GM12878 (cell line): ENCODE results near the gene ARHGAP44. TPM values are rescaled to one million over a fixed set of nuclear protein-coding genes. Genes with fewer than 3 reads are reported as not detected.

Experiments
- ATAC-seq: fragments of 200-7000 bp; cut with Tn5 transposase; 3 replicates; pipeline ENCODE4 v1.9.1; 2020; ENCODE audit warnings: mild to moderate bottlenecking, moderate library complexity
- BruUV-seq: library from RNA; stranded (reverse); fragments of 400-500 nt; replicated peaks from 2 replicates; lab custom pipeline; 2021; lab: Mats Ljungman, UMichigan
- CTCF ChIA-PET: fragments of 300-600 bp; sonication (Branson Sonifier 250); formaldehyde crosslinking; extraction: SDS; loops from one replicate; lab custom pipeline; 2021; ENCODE audit warnings: inconsistent platforms; lab: Yijun Ruan, JAX
- POLR2A ChIA-PET: fragments of 350-600 bp; formaldehyde crosslinking; extraction: SDS; loops from one replicate; lab custom pipeline; 2021; ENCODE audit warnings: inconsistent platforms; lab: Charles Lee
- RAD21 ChIA-PET: fragments of 300-600 bp; sonication (Branson Sonifier 250); formaldehyde crosslinking; loops from one replicate; lab custom pipeline; 2023; ENCODE audit warnings: antibody characterized with exemption; ENCODE audit not compliant: unreplicated experiment; lab: Charles Lee
- SMC1A ChIA-PET: fragments of 300-600 bp; sonication (Branson Sonifier 250); formaldehyde crosslinking; loops from one replicate; lab custom pipeline; 2023; ENCODE audit not compliant: unreplicated experiment, uncharacterized antibody; lab: Charles Lee
- DNase-seq: peaks from one replicate; pipeline ENCODE4 v3.0.0-alpha.2; 2011; ENCODE audit warnings: low read depth, low spot score
- FAIRE-seq: peaks from 3 replicates; lab custom pipeline; 2011; peaks lifted over from hg19 to GRCh38; lab: Jason Lieb, UNC
- H2AFZ ChIP-seq: 2 replicates; pipeline ENCODE4 v1.6.0; 2011; ENCODE audit warnings: low read depth, low read length, control low read depth; ENCODE audit not compliant: control insufficient read depth
- H3K27ac ChIP-seq: 2 replicates; pipeline ENCODE4 v1.5.1; 2011; ENCODE audit warnings: control low read depth; ENCODE audit not compliant: control insufficient read depth, insufficient read depth
- H3K27me3 ChIP-seq, 2 experiments: replicated peaks in 1 of 2; 2 replicates each; pipeline versions ENCODE4 v1.6.0 to v1.6.1; 2011; ENCODE audit warnings: low read length in 1 of 2; ENCODE audit not compliant: control insufficient read depth in 2 of 2, insufficient read depth in 2 of 2
- H3K36me3 ChIP-seq, 2 experiments: 2 replicates each; pipeline ENCODE4 v1.5.1; 2011; ENCODE audit warnings: low read length in 1 of 2; ENCODE audit not compliant: control insufficient read depth in 2 of 2, insufficient read depth in 2 of 2
- H3K4me1 ChIP-seq: 2 replicates; pipeline ENCODE4 v1.6.1; 2011; ENCODE audit warnings: mild to moderate bottlenecking, low read length, moderate library complexity, mixed read lengths; ENCODE audit not compliant: control insufficient read depth, insufficient read depth
- H3K4me2 ChIP-seq: 2 replicates; pipeline ENCODE4 v1.6.0; 2011; ENCODE audit warnings: control low read depth; ENCODE audit not compliant: control insufficient read depth, insufficient read depth
- H3K4me3 ChIP-seq: fragments of 200-600 bp; sonication (generic); 2 replicates; pipeline ENCODE4 v1.5.1; 2016
- H3K79me2 ChIP-seq: 2 replicates; pipeline ENCODE4 v1.6.0; 2011; ENCODE audit warnings: low read length; ENCODE audit not compliant: control insufficient read depth, insufficient read depth
- H3K9ac ChIP-seq: 2 replicates; pipeline ENCODE4 v1.8.0; 2011; ENCODE audit warnings: low read length, control low read depth, mixed read lengths; ENCODE audit not compliant: control insufficient read depth, insufficient read depth
- H3K9me3 ChIP-seq: replicated peaks from 3 replicates; pipeline ENCODE4 v1.5.1; 2011; ENCODE audit warnings: mild to moderate bottlenecking, low read length; ENCODE audit not compliant: control insufficient read depth, insufficient read depth
- H4K20me1 ChIP-seq: 2 replicates; pipeline ENCODE4 v1.6.0; 2011; ENCODE audit not compliant: control insufficient read depth, insufficient read depth
- BRCA1 ChIP-seq: IDR thresholded peaks from 2 replicates; pipeline ENCODE4 v1.6.1; 2011; ENCODE audit warnings: low read depth, low read length, improper control_type of control experiment
- CHD2 ChIP-seq: IDR thresholded peaks from 2 replicates; pipeline ENCODE4 v1.6.1; 2011; ENCODE audit warnings: low read depth, low read length, improper control_type of control experiment, borderline replicate concordance
- E2F4 ChIP-seq: IDR thresholded peaks from 2 replicates; pipeline ENCODE4 v1.6.1; 2012; ENCODE audit warnings: low read depth, low read length, improper control_type of control experiment
- EGR1 ChIP-seq, 2 experiments: IDR thresholded peaks; 1 replicate in 1 of 2; 2 replicates in 1 of 2; pipeline ENCODE4 v1.6.1; 2011 to 2012; ENCODE audit warnings: low read depth in 2 of 2, low read length in 2 of 2, borderline replicate concordance in 1 of 2, mild to moderate bottlenecking in 1 of 2, moderate library complexity in 1 of 2
- IKZF2 ChIP-seq, 2 experiments: fragments of 450-650 bp; IDR thresholded peaks; 2 replicates each; pipeline ENCODE4 v1.6.1; 2017; ENCODE audit warnings: mild to moderate bottlenecking in 2 of 2, moderate library complexity in 2 of 2
- NFYA ChIP-seq: IDR thresholded peaks from 2 replicates; pipeline ENCODE4 v1.6.1; 2011; ENCODE audit warnings: low read depth, mild to moderate bottlenecking, low read length, improper control_type of control experiment, borderline replicate concordance
- RAD51 ChIP-seq: fragments of 450-650 bp; IDR thresholded peaks from 2 replicates; pipeline ENCODE4 v1.6.1; 2016; ENCODE audit warnings: moderate library complexity, mild to moderate bottlenecking, inconsistent platforms
- SIX5 ChIP-seq: IDR thresholded peaks from 2 replicates; pipeline ENCODE4 v1.6.1; 2011; ENCODE audit warnings: mild to moderate bottlenecking, low read depth, low read length, moderate library complexity; ENCODE audit not compliant: severe bottlenecking
- SMAD5 ChIP-seq: IDR thresholded peaks from 2 replicates; pipeline ENCODE4 v1.6.1; 2016; ENCODE audit warnings: antibody characterized with exemption, low read depth
- STAT3 ChIP-seq: IDR thresholded peaks from 2 replicates; pipeline ENCODE4 v1.6.1; 2011; ENCODE audit warnings: low read depth, low read length, improper control_type of control experiment
- TARDBP ChIP-seq: IDR thresholded peaks from 2 replicates; pipeline ENCODE4 v1.6.1; 2016; ENCODE audit warnings: borderline replicate concordance
- ZNF207 ChIP-seq: fragments of 450-650 bp; IDR thresholded peaks from 2 replicates; pipeline ENCODE4 v1.6.1; 2014; ENCODE audit warnings: antibody characterized with exemption, mild to moderate bottlenecking, borderline replicate concordance
- WGBS: methylation state at CpG from one replicate; pipeline ENCODE4 v1.1.6; 2016; ENCODE audit warnings: low lambda C conversion rate; ENCODE audit not compliant: insufficient replicate concordance, insufficient coverage; ENCODE audit errors: missing lambda C conversion rate; 5-methylcytosine and 5-hydroxymethylcytosine counted together
- in situ Hi-C: fragments of 300-500 bp; cut with MboI; formaldehyde crosslinking; loops from 9 replicates; pipeline ENCODE4 v1.14.3; 2018; ENCODE audit warnings: mixed read lengths
- intact Hi-C: fragments of 100-400 bp; cut with micrococcal nuclease; formaldehyde crosslinking; loops from one replicate; pipeline ENCODE4 v1.14.2; 2022; ENCODE audit not compliant: unreplicated experiment
- polyA plus RNA-seq, 11 experiments: library from polyadenylated mRNA; depleted of rRNA in 4 of 11; unstranded in 6 of 11; stranded (reverse) in 5 of 11; fragments of >200 nt; fragmentation: Nextera tagmentation in 4 of 11; fragmentation: Illumina TruSeq in 1 of 11; extraction: Ambion mirVana in 4 of 11; extraction: Trizol in 1 of 11; gene quantifications; 1 replicate in 1 of 11; 2 replicates in 10 of 11; pipeline versions ENCODE4 v1.2.1 to v1.2.3, GENCODE V29; 2011 to 2016; ENCODE audit warnings: inconsistent platforms in 2 of 11, missing spikeins in 2 of 11, low read depth in 1 of 11
- total RNA-seq, 4 experiments: library from RNA; depleted of rRNA in 3 of 4; stranded (reverse); fragments of >200 nt in 3 of 4; fragmentation: Illumina TruSeq in 1 of 4; extraction: Trizol in 1 of 4; gene quantifications; 2 replicates each; pipeline versions ENCODE4 v1.2.1 to v1.2.3, GENCODE V29; 2013 to 2021

Gene ARHGAP44
- total and polyA plus RNA-seq, 10 of the 15 experiments (the other 5 are each of a cell fraction or from before 2014, with no cell fraction given): 0.11 to 1.2 (median 0.48) TPM

DNA sequence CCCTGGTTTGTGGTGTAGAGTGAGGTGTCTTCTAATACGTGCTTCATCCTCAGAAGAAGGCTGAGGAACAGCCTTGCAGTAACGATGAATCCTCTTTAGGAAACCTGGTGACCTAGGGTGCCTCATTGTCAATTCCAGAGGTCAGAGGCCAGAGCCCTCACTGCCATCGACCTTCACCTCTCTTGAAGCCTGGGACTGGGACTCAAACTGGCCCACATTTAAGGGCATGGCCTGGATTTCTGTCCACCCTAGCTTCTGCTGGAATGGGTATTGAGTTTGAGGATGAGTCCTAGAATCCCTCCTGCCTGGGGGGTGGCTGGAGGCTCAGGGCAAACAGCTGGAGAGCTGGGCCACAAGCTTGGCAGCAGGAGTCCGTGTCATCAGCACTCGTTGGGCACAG, 189.9 kb downstream of the ARHGAP44 start:
- no peaks in the 10 kb centered on the region for H3K4me1 ChIP-seq
- TF ChIP-seq IKZF2 (IDR thresholded peaks at IDR 0.05) (no peak), E2F4 (no peak), NFYA (no peak), CHD2 (no peak), EGR1 (IDR thresholded peaks at IDR 0.05; ENCODE audit: borderline replicate concordance in 1 of 2, low read depth in 2 of 2, low read length in 2 of 2) (no peak), TARDBP (no peak), STAT3 (no peak), BRCA1 (no peak), ZNF207 (no peak), SMAD5 (no peak), RAD51 (no peak), SIX5 (no peak)
- TF ChIP-seq, all 136 proteins: peak for 0
- 55% methylated on average over 5 of the region's 5 CpGs for WGBS
- Histone ChIP-seq H3K27ac (no peak overlapping the region), H2AFZ (no peak overlapping the region), H3K27me3 (no peaks in the 10 kb centered on the region), H3K9ac (no peak overlapping the region), H4K20me1 (no peaks in the 10 kb centered on the region), H3K36me3 (no peaks in the 10 kb centered on the region), H3K4me2 (no peak overlapping the region), H3K4me3 (no peak overlapping the region), H3K9me3 (no peaks in the 10 kb centered on the region), H3K79me2 (no peaks in the 10 kb centered on the region)
- ChIA-PET CTCF (no interaction called here), SMC1A (no interaction called here), RAD21 (no interaction called here), POLR2A (no interaction called here)
- in situ Hi-C loops: no loop called here
- FAIRE-seq: no peak
- ATAC-seq: no peak
- intact Hi-C loops: no loop called here
- BruUV-seq: no TSS peak
- DNase-seq: no peak
